GM12878 (cell line): Measurements from ENCODE around the gene PDXDC1. TPM values are rescaled to one million over a fixed set of nuclear protein-coding genes. Genes with fewer than 3 reads are reported as not detected.
"Not testable (repeated sequence)": the region's sequence is repeated elsewhere in the genome, so short reads cannot be mapped to it uniquely, and the experiment has no call there.

Experiments
- ATAC-seq: fragments of 200-7000 bp; cut with Tn5 transposase; 3 replicates; pipeline ENCODE4 v1.9.1; 2020; ENCODE audit warnings: mild to moderate bottlenecking, moderate library complexity
- BruUV-seq: library from RNA; stranded (reverse); fragments of 400-500 nt; replicated peaks from 2 replicates; lab custom pipeline; 2021; lab: Mats Ljungman, UMichigan
- CTCF ChIA-PET: fragments of 300-600 bp; sonication (Branson Sonifier 250); formaldehyde crosslinking; extraction: SDS; loops from one replicate; lab custom pipeline; 2021; ENCODE audit warnings: inconsistent platforms; lab: Yijun Ruan, JAX
- POLR2A ChIA-PET: fragments of 350-600 bp; formaldehyde crosslinking; extraction: SDS; loops from one replicate; lab custom pipeline; 2021; ENCODE audit warnings: inconsistent platforms; lab: Charles Lee
- RAD21 ChIA-PET: fragments of 300-600 bp; sonication (Branson Sonifier 250); formaldehyde crosslinking; loops from one replicate; lab custom pipeline; 2023; ENCODE audit warnings: antibody characterized with exemption; ENCODE audit not compliant: unreplicated experiment; lab: Charles Lee
- SMC1A ChIA-PET: fragments of 300-600 bp; sonication (Branson Sonifier 250); formaldehyde crosslinking; loops from one replicate; lab custom pipeline; 2023; ENCODE audit not compliant: unreplicated experiment, uncharacterized antibody; lab: Charles Lee
- DNase-seq: peaks from one replicate; pipeline ENCODE4 v3.0.0-alpha.2; 2011; ENCODE audit warnings: low read depth, low spot score
- FAIRE-seq: peaks from 3 replicates; lab custom pipeline; 2011; peaks lifted over from hg19 to GRCh38; lab: Jason Lieb, UNC
- H2AFZ ChIP-seq: 2 replicates; pipeline ENCODE4 v1.6.0; 2011; ENCODE audit warnings: low read depth, low read length, control low read depth; ENCODE audit not compliant: control insufficient read depth
- H3K27ac ChIP-seq: 2 replicates; pipeline ENCODE4 v1.5.1; 2011; ENCODE audit warnings: control low read depth; ENCODE audit not compliant: control insufficient read depth, insufficient read depth
- H3K27me3 ChIP-seq, 2 experiments: replicated peaks in 1 of 2; 2 replicates each; pipeline versions ENCODE4 v1.6.0 to v1.6.1; 2011; ENCODE audit warnings: low read length in 1 of 2; ENCODE audit not compliant: control insufficient read depth in 2 of 2, insufficient read depth in 2 of 2
- H3K36me3 ChIP-seq, 2 experiments: 2 replicates each; pipeline ENCODE4 v1.5.1; 2011; ENCODE audit warnings: low read length in 1 of 2; ENCODE audit not compliant: control insufficient read depth in 2 of 2, insufficient read depth in 2 of 2
- H3K4me1 ChIP-seq: 2 replicates; pipeline ENCODE4 v1.6.1; 2011; ENCODE audit warnings: mild to moderate bottlenecking, low read length, moderate library complexity, mixed read lengths; ENCODE audit not compliant: control insufficient read depth, insufficient read depth
- H3K4me2 ChIP-seq: 2 replicates; pipeline ENCODE4 v1.6.0; 2011; ENCODE audit warnings: control low read depth; ENCODE audit not compliant: control insufficient read depth, insufficient read depth
- H3K4me3 ChIP-seq: fragments of 200-600 bp; sonication (generic); 2 replicates; pipeline ENCODE4 v1.5.1; 2016
- H3K79me2 ChIP-seq: 2 replicates; pipeline ENCODE4 v1.6.0; 2011; ENCODE audit warnings: low read length; ENCODE audit not compliant: control insufficient read depth, insufficient read depth
- H3K9ac ChIP-seq: 2 replicates; pipeline ENCODE4 v1.8.0; 2011; ENCODE audit warnings: low read length, control low read depth, mixed read lengths; ENCODE audit not compliant: control insufficient read depth, insufficient read depth
- H3K9me3 ChIP-seq: replicated peaks from 3 replicates; pipeline ENCODE4 v1.5.1; 2011; ENCODE audit warnings: mild to moderate bottlenecking, low read length; ENCODE audit not compliant: control insufficient read depth, insufficient read depth
- H4K20me1 ChIP-seq: 2 replicates; pipeline ENCODE4 v1.6.0; 2011; ENCODE audit not compliant: control insufficient read depth, insufficient read depth
- WGBS: methylation state at CpG from one replicate; pipeline ENCODE4 v1.1.6; 2016; ENCODE audit warnings: low lambda C conversion rate; ENCODE audit not compliant: insufficient replicate concordance, insufficient coverage; ENCODE audit errors: missing lambda C conversion rate; 5-methylcytosine and 5-hydroxymethylcytosine counted together
- in situ Hi-C: fragments of 300-500 bp; cut with MboI; formaldehyde crosslinking; loops from 9 replicates; pipeline ENCODE4 v1.14.3; 2018; ENCODE audit warnings: mixed read lengths
- intact Hi-C: fragments of 100-400 bp; cut with micrococcal nuclease; formaldehyde crosslinking; loops from one replicate; pipeline ENCODE4 v1.14.2; 2022; ENCODE audit not compliant: unreplicated experiment
- polyA plus RNA-seq, 11 experiments: library from polyadenylated mRNA; depleted of rRNA in 4 of 11; unstranded in 6 of 11; stranded (reverse) in 5 of 11; fragments of >200 nt; fragmentation: Nextera tagmentation in 4 of 11; fragmentation: Illumina TruSeq in 1 of 11; extraction: Ambion mirVana in 4 of 11; extraction: Trizol in 1 of 11; gene quantifications; 1 replicate in 1 of 11; 2 replicates in 10 of 11; pipeline versions ENCODE4 v1.2.1 to v1.2.3, GENCODE V29; 2011 to 2016; ENCODE audit warnings: inconsistent platforms in 2 of 11, missing spikeins in 2 of 11, low read depth in 1 of 11
- total RNA-seq, 4 experiments: library from RNA; depleted of rRNA in 3 of 4; stranded (reverse); fragments of >200 nt in 3 of 4; fragmentation: Illumina TruSeq in 1 of 4; extraction: Trizol in 1 of 4; gene quantifications; 2 replicates each; pipeline versions ENCODE4 v1.2.1 to v1.2.3, GENCODE V29; 2013 to 2021

PDXDC1 gene
- total and polyA plus RNA-seq, 10 of the 15 experiments (the other 5 are each of a cell fraction or from before 2014, with no cell fraction given): 6.1 to 78.2 (median 53.8) TPM

DNA sequence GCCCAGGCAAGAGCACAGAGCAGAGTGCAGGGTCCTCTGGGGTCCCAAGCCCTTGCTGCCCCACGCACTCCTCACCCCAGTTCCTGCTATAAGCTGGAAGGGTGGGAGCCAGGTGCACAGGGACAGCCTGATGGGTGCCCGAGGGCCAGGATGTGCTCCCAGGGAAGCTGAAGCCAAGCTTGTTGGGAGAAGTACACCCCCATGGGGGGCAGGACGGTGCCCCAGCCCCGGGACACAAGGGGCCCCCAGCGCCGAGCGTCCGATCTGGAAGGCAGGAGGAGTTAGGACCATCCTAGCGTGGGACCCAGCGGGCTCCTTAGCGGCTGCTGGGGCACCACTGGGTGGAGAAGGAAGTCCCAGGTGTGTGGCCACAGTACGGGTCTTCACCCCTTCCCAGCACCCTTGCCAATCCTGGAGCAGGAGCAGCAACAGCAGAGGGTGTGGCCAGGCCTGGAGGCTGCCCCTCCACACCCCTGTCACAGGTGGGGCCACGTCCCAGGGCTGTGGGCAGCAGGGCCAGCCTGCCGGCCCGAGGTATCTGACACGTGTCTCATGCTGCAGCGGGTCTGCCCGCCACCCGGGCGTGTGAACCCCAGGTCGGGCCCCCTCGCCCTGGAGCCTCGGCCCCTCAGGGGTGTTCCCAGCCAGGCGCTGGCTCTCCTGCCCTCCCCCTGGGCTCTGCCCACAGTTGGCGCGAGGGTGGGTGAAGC is 168.2 kb downstream of the PDXDC1 start:
- intact Hi-C loops, DNase-seq, RAD21 ChIA-PET, H3K4me3 ChIP-seq, CTCF ChIA-PET, H3K4me1 ChIP-seq, H3K9me3 ChIP-seq, H2AFZ ChIP-seq, SMC1A ChIA-PET, H4K20me1 ChIP-seq, FAIRE-seq, H3K9ac ChIP-seq, H3K79me2 ChIP-seq, H3K36me3 ChIP-seq, H3K4me2 ChIP-seq, BruUV-seq, in situ Hi-C loops, ATAC-seq, POLR2A ChIA-PET, H3K27ac ChIP-seq, H3K27me3 ChIP-seq: not testable (repeated sequence)
- 87% methylated on average over 13 of the region's 26 CpGs for WGBS

- FAIRE-seq, H3K36me3 ChIP-seq, H3K9me3 ChIP-seq, RAD21 ChIA-PET, H3K4me2 ChIP-seq, intact Hi-C loops, H3K27me3 ChIP-seq, ATAC-seq, H3K9ac ChIP-seq, BruUV-seq, H3K4me3 ChIP-seq, H2AFZ ChIP-seq, in situ Hi-C loops, H3K27ac ChIP-seq, DNase-seq, H4K20me1 ChIP-seq, SMC1A ChIA-PET, POLR2A ChIA-PET, H3K4me1 ChIP-seq, H3K79me2 ChIP-seq, CTCF ChIA-PET: not testable (repeated sequence)
- 93% methylated on average over 20 of the region's 26 CpGs for WGBS
Measured at GRCh38 chr16:15143601-15144091, 168.8 kb downstream of the PDXDC1 start.

DNA sequence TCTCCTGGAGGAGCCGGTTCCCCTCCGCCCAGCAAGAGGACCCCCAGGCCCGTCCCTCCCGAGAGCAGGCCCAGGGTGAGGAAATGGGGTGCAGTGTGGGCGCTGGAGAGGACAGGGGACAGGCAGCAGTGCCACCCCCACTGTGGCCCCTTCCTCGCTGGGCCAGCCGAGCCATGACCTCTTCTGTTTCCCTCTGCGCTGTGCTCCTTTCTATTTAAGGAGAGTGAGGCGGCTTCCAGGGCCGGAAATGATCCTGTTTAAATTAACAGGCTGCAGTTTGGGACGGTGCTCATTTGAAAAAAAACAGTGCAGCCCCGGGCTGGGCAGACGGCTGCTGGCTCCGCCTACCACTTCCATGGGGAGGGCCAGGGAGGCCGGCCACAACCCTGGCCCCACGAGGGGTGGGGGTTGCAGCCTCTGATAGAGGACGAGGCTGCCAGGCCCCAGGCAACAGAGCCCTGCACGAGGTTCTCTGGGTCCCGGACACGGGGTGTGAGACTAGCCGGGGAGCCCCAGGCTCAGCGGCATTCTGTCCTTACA is 169.3 kb downstream of the PDXDC1 start:
- H2AFZ ChIP-seq, ATAC-seq, H3K36me3 ChIP-seq, H3K79me2 ChIP-seq, CTCF ChIA-PET, H3K27ac ChIP-seq, in situ Hi-C loops, DNase-seq, FAIRE-seq, BruUV-seq, intact Hi-C loops, H3K4me2 ChIP-seq, H3K4me1 ChIP-seq, POLR2A ChIA-PET, H3K9ac ChIP-seq, H3K4me3 ChIP-seq, RAD21 ChIA-PET, H3K9me3 ChIP-seq, H3K27me3 ChIP-seq, H4K20me1 ChIP-seq, SMC1A ChIA-PET: not testable (repeated sequence)
- 73% methylated on average over 17 of the region's 22 CpGs for WGBS
